ENCODE results near the gene TPO. TPM values are rescaled to one million over a fixed set of nuclear protein-coding genes. Genes with fewer than 3 reads are reported as not detected.

Gene TPO
- total RNA-seq, 1 donor, result not detected

DNA sequence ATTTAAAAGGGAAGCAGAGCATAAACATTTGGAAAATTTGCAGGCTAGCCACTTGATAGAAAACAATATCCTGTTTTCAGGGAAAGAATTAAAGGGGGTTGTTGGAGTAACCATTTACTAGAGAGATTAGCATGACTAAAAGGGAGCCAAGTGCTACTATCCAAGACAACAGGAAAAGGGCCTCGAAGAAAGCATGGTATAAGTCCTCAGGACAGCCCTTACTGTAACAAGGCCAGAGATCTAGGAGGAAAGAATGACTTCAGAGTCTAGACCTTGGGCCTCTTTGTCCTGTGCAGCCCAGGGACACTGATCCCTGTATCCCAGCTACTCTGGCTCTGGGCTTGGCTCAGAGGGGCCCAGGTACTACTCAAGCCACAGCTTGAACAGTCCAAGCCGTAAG, 16.6 kb downstream of the TPO start:
- TF ChIP-seq, protein P1, sequence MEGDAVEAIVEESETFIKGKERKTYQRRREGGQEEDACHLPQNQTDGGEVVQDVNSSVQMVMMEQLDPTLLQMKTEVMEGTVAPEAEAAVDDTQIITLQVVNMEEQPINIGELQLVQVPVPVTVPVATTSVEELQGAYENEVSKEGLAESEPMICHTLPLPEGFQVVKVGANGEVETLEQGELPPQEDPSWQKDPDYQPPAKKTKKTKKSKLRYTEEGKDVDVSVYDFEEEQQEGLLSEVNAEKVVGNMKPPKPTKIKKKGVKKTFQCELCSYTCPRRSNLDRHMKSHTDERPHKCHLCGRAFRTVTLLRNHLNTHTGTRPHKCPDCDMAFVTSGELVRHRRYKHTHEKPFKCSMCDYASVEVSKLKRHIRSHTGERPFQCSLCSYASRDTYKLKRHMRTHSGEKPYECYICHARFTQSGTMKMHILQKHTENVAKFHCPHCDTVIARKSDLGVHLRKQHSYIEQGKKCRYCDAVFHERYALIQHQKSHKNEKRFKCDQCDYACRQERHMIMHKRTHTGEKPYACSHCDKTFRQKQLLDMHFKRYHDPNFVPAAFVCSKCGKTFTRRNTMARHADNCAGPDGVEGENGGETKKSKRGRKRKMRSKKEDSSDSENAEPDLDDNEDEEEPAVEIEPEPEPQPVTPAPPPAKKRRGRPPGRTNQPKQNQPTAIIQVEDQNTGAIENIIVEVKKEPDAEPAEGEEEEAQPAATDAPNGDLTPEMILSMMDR (IDR thresholded peaks at IDR 0.05; ENCODE audit: insufficient read depth, low read depth, low read length), result no peak
- no peak for DNase-seq (ENCODE audit: low read depth)
- no peak overlapping the region for H3K4me3 ChIP-seq (ENCODE audit: low read depth, low read length)

DNA sequence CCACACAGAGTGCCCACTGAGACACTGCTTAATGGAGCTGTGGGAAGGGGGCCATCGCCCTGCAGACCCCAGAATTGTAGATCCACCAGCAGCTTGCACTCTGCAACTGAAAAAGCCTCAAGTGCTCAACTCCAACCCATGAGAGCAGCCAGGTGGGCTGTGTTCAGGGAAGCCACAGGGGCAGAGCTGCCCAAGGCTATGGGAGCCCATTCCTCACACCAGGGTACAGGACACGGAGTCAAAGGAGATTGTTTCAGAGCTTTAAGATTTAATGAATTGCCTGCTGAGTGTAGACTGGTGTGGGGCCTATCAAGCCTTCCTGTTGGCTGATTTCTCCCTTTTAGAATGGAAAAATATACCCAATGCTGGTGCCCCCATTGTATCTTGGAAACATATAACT, 17.2 kb downstream of the TPO start:
- TF ChIP-seq, protein P1 (IDR thresholded peaks at IDR 0.05; ENCODE audit: insufficient read depth, low read depth, low read length), result no peak
- DNase-seq (ENCODE audit: low read depth), result no peak
- H3K4me3 ChIP-seq (ENCODE audit: low read depth, low read length), result no peak overlapping the region

DNA sequence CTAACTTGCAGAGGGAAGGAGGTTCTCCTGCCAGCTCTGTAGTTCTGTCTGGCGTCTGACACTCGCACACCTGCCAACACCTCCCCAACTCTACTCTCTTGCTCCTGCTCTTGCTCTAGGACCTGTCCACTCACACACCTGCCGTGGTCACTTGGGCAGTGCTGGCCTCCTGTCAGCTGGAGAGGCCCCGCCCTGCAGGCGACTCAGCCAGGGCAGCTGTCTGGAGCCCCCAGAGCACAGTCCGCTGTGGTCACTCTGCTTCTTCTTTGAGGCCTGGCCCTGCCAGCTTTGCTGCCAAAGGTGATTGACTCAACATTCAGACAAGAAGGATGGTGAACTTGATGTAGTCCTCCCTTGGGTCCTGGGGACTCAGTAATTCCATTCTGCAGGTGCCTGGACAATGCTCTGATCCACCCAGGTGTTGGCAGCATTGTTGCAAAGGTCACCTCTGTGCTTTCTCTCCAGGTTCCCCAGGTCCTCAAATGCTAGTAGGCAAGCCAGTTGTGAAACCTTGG, 18.7 kb downstream of the TPO start:
- H3K4me3 ChIP-seq (ENCODE audit: low read depth, low read length), result no peak overlapping the region
- DNase-seq (ENCODE audit: low read depth), result no peak
- TF ChIP-seq, protein P1 (IDR thresholded peaks at IDR 0.05; ENCODE audit: insufficient read depth, low read depth, low read length), result no peak

DNA sequence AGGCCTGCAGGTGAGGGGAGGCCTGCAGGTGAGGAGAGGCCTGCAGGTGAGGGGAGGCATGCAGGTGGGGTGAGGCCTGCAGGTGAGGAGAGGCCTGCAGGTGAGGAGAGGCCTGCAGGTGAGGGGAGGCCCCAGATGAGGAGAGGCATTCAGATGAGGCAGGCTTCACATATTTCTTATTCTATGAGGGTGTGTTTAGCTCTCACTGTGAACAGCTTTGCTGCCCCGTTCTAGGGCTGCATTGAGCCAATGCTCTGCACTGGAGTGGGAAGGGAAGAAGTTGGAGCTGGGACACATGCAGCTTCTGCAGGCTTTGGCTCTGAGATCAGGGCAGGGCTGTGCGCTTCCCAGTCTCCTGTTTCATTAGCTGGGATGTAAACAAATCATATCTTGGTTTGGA, 19.5 kb downstream of the TPO start:
- TF ChIP-seq, protein P1 (IDR thresholded peaks at IDR 0.05; ENCODE audit: insufficient read depth, low read depth, low read length), result no peak
- H3K4me3 ChIP-seq (ENCODE audit: low read depth, low read length), result no peak overlapping the region
- DNase-seq (ENCODE audit: low read depth), result no peak

DNA sequence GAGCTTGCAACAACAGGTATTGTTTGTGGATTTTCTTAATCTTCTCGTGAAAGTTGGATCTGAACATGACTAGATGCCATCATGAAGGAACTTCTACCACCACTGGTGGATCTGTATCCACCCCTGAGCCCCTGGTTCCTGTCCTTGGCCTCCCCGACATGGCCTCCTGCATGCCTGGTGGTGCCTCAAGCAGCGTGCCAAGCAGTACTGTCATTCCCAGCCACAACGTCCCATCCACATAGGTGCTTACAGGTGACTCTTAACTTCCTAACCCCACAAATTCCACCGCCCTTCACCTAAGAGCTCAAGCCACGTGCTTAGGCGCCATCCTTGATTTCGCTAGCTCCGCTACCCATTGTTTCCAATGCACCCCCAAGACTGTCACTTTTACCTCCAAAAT, 23.1 kb downstream of the TPO start:
- H3K4me3 ChIP-seq (ENCODE audit: low read depth, low read length), result no peak overlapping the region
- no peak for DNase-seq (ENCODE audit: low read depth)
- TF ChIP-seq, protein P1 (IDR thresholded peaks at IDR 0.05; ENCODE audit: insufficient read depth, low read depth, low read length), result no peak

DNA sequence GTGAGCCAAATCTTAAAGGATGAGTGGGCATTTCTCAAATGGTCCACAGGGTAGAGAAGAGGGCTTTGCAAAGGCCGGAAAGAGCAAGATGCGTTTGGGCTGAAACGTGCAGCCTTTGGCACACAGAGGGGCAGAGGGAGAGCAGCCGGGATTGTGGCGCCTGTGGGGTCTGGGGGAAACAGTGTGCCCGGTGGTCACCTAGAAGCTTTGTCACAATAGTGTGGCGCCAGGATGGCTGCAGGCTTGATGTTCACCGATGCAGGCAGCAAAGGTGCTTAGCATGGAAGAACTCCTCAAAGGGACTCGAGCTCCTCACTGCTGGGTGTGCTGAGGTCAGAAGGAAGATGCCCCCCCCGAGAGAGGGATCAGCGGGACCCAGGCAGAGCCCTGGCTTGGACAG, 23.8 kb downstream of the TPO start:
- TF ChIP-seq, protein P1 (IDR thresholded peaks at IDR 0.05; ENCODE audit: insufficient read depth, low read depth, low read length), result no peak
- H3K4me3 ChIP-seq (ENCODE audit: low read depth, low read length), result no peak overlapping the region
- no peak for DNase-seq (ENCODE audit: low read depth)

DNA sequence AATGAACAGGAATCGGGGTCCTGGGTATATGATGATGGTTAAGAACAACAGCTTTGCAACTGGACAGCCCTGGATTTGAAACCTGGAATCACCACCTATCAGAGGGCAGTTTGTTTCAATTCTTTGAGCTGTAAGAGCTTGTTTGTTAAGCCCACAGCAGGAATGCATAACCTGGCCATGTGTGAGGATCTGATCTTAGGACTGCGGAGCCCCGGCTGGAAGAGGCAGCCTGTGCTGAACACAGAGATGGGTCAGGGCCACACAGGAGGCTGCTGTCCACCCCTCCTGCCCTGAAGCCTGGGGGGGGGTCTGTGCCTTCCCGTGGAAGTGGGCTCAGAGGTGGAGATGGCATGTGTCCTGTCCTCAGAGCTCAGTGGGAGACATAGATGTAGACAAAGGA, 24.3 kb downstream of the TPO start:
- TF ChIP-seq, protein P1 (IDR thresholded peaks at IDR 0.05; ENCODE audit: insufficient read depth, low read depth, low read length), result no peak
- no peak overlapping the region for H3K4me3 ChIP-seq (ENCODE audit: low read depth, low read length)
- no peak for DNase-seq (ENCODE audit: low read depth)
